ENCODE results near the gene AKAP6. TPM values are rescaled to one million over a fixed set of nuclear protein-coding genes. Genes with fewer than 3 reads are reported as not detected.

AKAP6 gene
- total RNA-seq, 1 experiment from 2014 or later = 2.6 TPM

GRCh38 chr14:32667791-32668190 is 338.7 kb downstream of the AKAP6 start:
- in situ Hi-C loops (cut with HindIII; ENCODE audit: low pct_unique_long_range_greater_than_20kb, low sequenced_read_pairs) = no loop called here

GRCh38 chr14:32669391-32669790 is 340.3 kb downstream of the AKAP6 start:
- in situ Hi-C loops (cut with HindIII; ENCODE audit: low pct_unique_long_range_greater_than_20kb, low sequenced_read_pairs) = no loop called here
- DNase-seq (ENCODE audit: low read depth, low spot score) = no peak

More at GRCh38 chr14:32667791-32668190, 338.7 kb downstream of the AKAP6 start:
- no peak for DNase-seq (ENCODE audit: low read depth, low spot score)

- in situ Hi-C loops (cut with HindIII; ENCODE audit: low pct_unique_long_range_greater_than_20kb, low sequenced_read_pairs) = no loop called here
- DNase-seq (ENCODE audit: low read depth, low spot score) = no peak
These were observed 346.3 kb downstream of the AKAP6 start for GRCh38 chr14:32675433-32675832.

GRCh38 chr14:32677129-32677780 is 348.2 kb downstream of the AKAP6 start:
- in situ Hi-C loops (cut with HindIII; ENCODE audit: low pct_unique_long_range_greater_than_20kb, low sequenced_read_pairs) = no loop called here
- no peak for DNase-seq (ENCODE audit: low read depth, low spot score)

- in situ Hi-C loops (cut with HindIII; ENCODE audit: low pct_unique_long_range_greater_than_20kb, low sequenced_read_pairs) = no loop called here
- no peak for DNase-seq (ENCODE audit: low read depth, low spot score)
These were observed 349.0 kb downstream of the AKAP6 start for GRCh38 chr14:32678088-32678487.

GRCh38 chr14:32679927-32680612 is 351.0 kb downstream of the AKAP6 start:
- DNase-seq (ENCODE audit: low read depth, low spot score) = peak; percentile 71
- in situ Hi-C loops (cut with HindIII; ENCODE audit: low pct_unique_long_range_greater_than_20kb, low sequenced_read_pairs) = no loop called here

- no peak for DNase-seq (ENCODE audit: low read depth, low spot score)
- in situ Hi-C loops (cut with HindIII; ENCODE audit: low pct_unique_long_range_greater_than_20kb, low sequenced_read_pairs) = no loop called here
These were observed 352.5 kb downstream of the AKAP6 start for GRCh38 chr14:32681598-32681997.

- no peak for DNase-seq (ENCODE audit: low read depth, low spot score)
- in situ Hi-C loops (cut with HindIII; ENCODE audit: low pct_unique_long_range_greater_than_20kb, low sequenced_read_pairs) = no loop called here
These were observed 353.1 kb downstream of the AKAP6 start for GRCh38 chr14:32682214-32682613.

GRCh38 chr14:32683679-32684078 is 354.6 kb downstream of the AKAP6 start:
- in situ Hi-C loops (cut with HindIII; ENCODE audit: low pct_unique_long_range_greater_than_20kb, low sequenced_read_pairs) = no loop called here
- DNase-seq (ENCODE audit: low read depth, low spot score) = no peak

GRCh38 chr14:32688941-32689340 is 359.8 kb downstream of the AKAP6 start:
- DNase-seq (ENCODE audit: low read depth, low spot score) = no peak
- in situ Hi-C loops (cut with HindIII; ENCODE audit: low pct_unique_long_range_greater_than_20kb, low sequenced_read_pairs) = no loop called here

- DNase-seq (ENCODE audit: low read depth, low spot score) = no peak
These were observed 363.3 kb downstream of the AKAP6 start for GRCh38 chr14:32692441-32692840.

GRCh38 chr14:32693114-32693513 is 364.0 kb downstream of the AKAP6 start:
- in situ Hi-C loops (cut with HindIII; ENCODE audit: low pct_unique_long_range_greater_than_20kb, low sequenced_read_pairs) = no loop called here
- DNase-seq (ENCODE audit: low read depth, low spot score) = no peak

More at GRCh38 chr14:32692441-32692840, 363.3 kb downstream of the AKAP6 start:
- in situ Hi-C loops (cut with HindIII; ENCODE audit: low pct_unique_long_range_greater_than_20kb, low sequenced_read_pairs) = no loop called here

GRCh38 chr14:32694795-32695449 is 365.8 kb downstream of the AKAP6 start:
- in situ Hi-C loops (cut with HindIII; ENCODE audit: low pct_unique_long_range_greater_than_20kb, low sequenced_read_pairs) = no loop called here
- no peak for DNase-seq (ENCODE audit: low read depth, low spot score)

GRCh38 chr14:32696325-32697091 is 367.4 kb downstream of the AKAP6 start:
- no peak for DNase-seq (ENCODE audit: low read depth, low spot score)
- in situ Hi-C loops (cut with HindIII; ENCODE audit: low pct_unique_long_range_greater_than_20kb, low sequenced_read_pairs) = no loop called here

GRCh38 chr14:32697114-32697513 is 368.0 kb downstream of the AKAP6 start:
- in situ Hi-C loops (cut with HindIII; ENCODE audit: low pct_unique_long_range_greater_than_20kb, low sequenced_read_pairs) = no loop called here
- no peak for DNase-seq (ENCODE audit: low read depth, low spot score)

GRCh38 chr14:32697704-32698103 is 368.6 kb downstream of the AKAP6 start:
- in situ Hi-C loops (cut with HindIII; ENCODE audit: low pct_unique_long_range_greater_than_20kb, low sequenced_read_pairs) = no loop called here
- DNase-seq (ENCODE audit: low read depth, low spot score) = no peak

- in situ Hi-C loops (cut with HindIII; ENCODE audit: low pct_unique_long_range_greater_than_20kb, low sequenced_read_pairs) = no loop called here
- no peak for DNase-seq (ENCODE audit: low read depth, low spot score)
These were observed 369.7 kb downstream of the AKAP6 start for GRCh38 chr14:32698831-32699230.

GRCh38 chr14:32701475-32701874 is 372.4 kb downstream of the AKAP6 start:
- no peak for DNase-seq (ENCODE audit: low read depth, low spot score)
- in situ Hi-C loops (cut with HindIII; ENCODE audit: low pct_unique_long_range_greater_than_20kb, low sequenced_read_pairs) = no loop called here
